Measurements from ENCODE around the gene ATP8A1. TPM values are rescaled to one million over a fixed set of nuclear protein-coding genes. Genes with fewer than 3 reads are reported as not detected.
A peak's percentile ranks its signal among the peaks of the same experiment; 100 is the strongest.

ATP8A1 gene
- total and polyA plus RNA-seq, 2 of the 8 experiments (the other 6 are each of a cell fraction or from before 2014, with no cell fraction given), result 3.7 to 14.9 TPM

- Histone ChIP-seq H3K27me3 (replicated peaks in 1 of 4; ENCODE audit: control insufficient read depth in 3 of 4, extremely low read depth in 1 of 4, insufficient read depth in 3 of 4, low read length in 3 of 4) (peaks cover 0 to 2% (median 0%) of the 10 kb centered on the region in 4 experiments; a peak in 1 of 7 replicates), H3K27ac (ENCODE audit: low read depth, low read length) (no peak overlapping the region), H3K4me2 (ENCODE audit: insufficient read depth in 1 of 2, low read depth in 2 of 2, low read length in 2 of 2) (peak overlapping the region; percentile 88 to 89), H3K9ac (replicated peaks in 1 of 4; ENCODE audit: extremely low read depth in 1 of 4, low read depth in 3 of 4, low read length in 3 of 4) (peak overlapping the region in 3 of 4 experiments; percentile 36 to 50 (median 44); a peak in 5 of 7 replicates), H4K8ac (ENCODE audit: extremely low read depth, insufficient read depth, low read length) (peak overlapping the region; percentile 57), H2AFZ (ENCODE audit: low read length) (peak overlapping the region; percentile 48; the same call in 1 of the 2 replicates), H2BK15ac (ENCODE audit: low read length) (no peak overlapping the region), H3K79me1 (ENCODE audit: low read depth, low read length) (no peaks in the 10 kb centered on the region), H3K14ac (ENCODE audit: insufficient read length) (no peak overlapping the region), H3K4me3 (ENCODE audit: extremely low read depth in 1 of 4, insufficient read depth in 2 of 4, low read depth in 3 of 4, low read length in 4 of 4) (peak overlapping the region; percentile 77 to 82 (median 80)), H3K4ac (replicated peaks; ENCODE audit: insufficient read length, low read depth, low read length) (no peak overlapping the region), H2AK5ac (ENCODE audit: low read depth, low read length) (no peak overlapping the region), H2BK12ac (ENCODE audit: low read depth, low read length) (no peak overlapping the region), H2BK5ac (ENCODE audit: low read depth, low read length) (no peak overlapping the region), H3K79me2 (ENCODE audit: control insufficient read depth in 1 of 2, insufficient read depth in 2 of 2, low read length in 2 of 2) (peaks cover 0 to 10% of the 10 kb centered on the region in 2 experiments; a peak in 1 of 4 replicates), H2BK120ac (replicated peaks; ENCODE audit: low read depth, low read length) (no peak overlapping the region), H2BK20ac (ENCODE audit: low read length) (no peak overlapping the region), H3K23ac (ENCODE audit: insufficient read length) (no peak overlapping the region), H4K5ac (ENCODE audit: insufficient read length, low read depth, low read length) (no peak overlapping the region), H3K18ac (ENCODE audit: extremely low read depth, low read length) (no peak overlapping the region; the same call in none of the 2 replicates), H3K9me3 (ENCODE audit: insufficient read depth in 2 of 2, low read depth in 1 of 2, low read length in 1 of 2) (peaks cover 0 to 6% of the 10 kb centered on the region in 2 experiments; a peak in 2 of 4 replicates), H4K20me1 (replicated peaks in 1 of 2; ENCODE audit: control insufficient read depth in 1 of 2, insufficient read depth in 2 of 2, low read length in 2 of 2) (no peaks in the 10 kb centered on the region), H4K91ac (replicated peaks; ENCODE audit: insufficient read length, low read length) (no peak overlapping the region), H3K36me3 (ENCODE audit: control insufficient read depth in 2 of 4, insufficient read depth in 4 of 4, low read length in 3 of 4) (no peaks in the 10 kb centered on the region), H3K23me2 (ENCODE audit: low read depth, low read length) (peaks cover 14% of the 10 kb centered on the region), H3K4me1 (replicated peaks in 1 of 4; ENCODE audit: control insufficient read depth in 3 of 4, insufficient read depth in 4 of 4, low read length in 3 of 4) (peaks cover 0 to 10% (median 2%) of the 10 kb centered on the region in 4 experiments; a peak in 3 of 7 replicates), H3K56ac (replicated peaks; ENCODE audit: insufficient read length, low read depth, low read length) (no peak overlapping the region)
- peak in 1 of 2 experiments; percentile 69 for DNase-seq (ENCODE audit: low read depth in 1 of 2, low spot score in 2 of 2)
- no peak for FAIRE-seq
- WGBS, 2 experiments (ENCODE audit: extremely low coverage in 1 of 2, insufficient coverage in 1 of 2, insufficient read length in 1 of 2, insufficient replicate concordance in 2 of 2, low coverage in 1 of 2, low lambda C conversion rate in 2 of 2, missing lambda C conversion rate in 1 of 2), result 1% methylated on average over 26 of the region's 39 CpGs; no CpG with 5 or more reads in 1 of the 2 experiments
- ChIA-PET POLR2A (ENCODE audit: partially characterized antibody) (interaction anchor here (0.8 to 1.4 kb wide), 4 partner anchors 10 to 181 kb away, joined by 3 read pairs; no protein-coding TSS in a partner anchor), CTCF (ENCODE audit: partially characterized antibody) (interaction anchor here (0.7 to 1.4 kb wide), 5 partner anchors 10 to 112 kb away, joined by 3 to 5 read pairs (median 5); no protein-coding TSS in a partner anchor)
- no peak for TF ChIP-seq POU5F1 (IDR thresholded peaks at IDR 0.05; ENCODE audit: low read depth, low read length)
- TF ChIP-seq KDM4A (IDR thresholded peaks at IDR 0.05; ENCODE audit: low read depth, low read length, severe bottlenecking), result peak; percentile 93
- TF ChIP-seq MAFK (IDR thresholded peaks at IDR 0.05; ENCODE audit: low read depth, low read length), result no peak
- no peak for TF ChIP-seq ATF2 (IDR thresholded peaks at IDR 0.05; ENCODE audit: low read length)
- TF ChIP-seq SUZ12 (IDR thresholded peaks at IDR 0.05; ENCODE audit: low read length), result 0 out of 2 replicates have a peak, but pooled peaks have one; percentile 37
- TF ChIP-seq SIRT6 (IDR thresholded peaks at IDR 0.05; ENCODE audit: low read length), result no peak
- no peak for TF ChIP-seq RXRA (IDR thresholded peaks at IDR 0.05; ENCODE audit: insufficient read depth, low read depth, low read length)
- peak; percentile 64 for TF ChIP-seq ASH2L (IDR thresholded peaks at IDR 0.05; ENCODE audit: low read length)
- TF ChIP-seq E2F6 (IDR thresholded peaks at IDR 0.05), result peak; percentile 48; the same call in 1 of the 2 replicates
These were observed 805 bp downstream of the ATP8A1 start for GRCh38 chr4:42655921-42656678.
